Natural killer cell (primary cell): ENCODE data around the gene TIMP4. TPM values are rescaled to one million over a fixed set of nuclear protein-coding genes. Genes with fewer than 3 reads are reported as not detected.

Experiments
- ATAC-seq, 3 donors: fragments of 150-1000 bp in 2 of 3; fragments of 200-7000 bp in 1 of 3; cut with Tn5 transposase; 1 replicate in 1 of 3; 2 replicates in 2 of 3; pipeline ENCODE4 v1.10.0; 2021; ENCODE audit warnings: mild to moderate bottlenecking in 2 of 3, moderate library complexity in 2 of 3
- DNase-seq, 2 donors: peaks; one replicate each; pipeline versions ENCODE4 v3.0.0 to v3.0.0-alpha.2; 2013 to 2021; ENCODE audit warnings: mixed read lengths in 1 of 2
- H3K27ac ChIP-seq: one replicate; pipeline ENCODE4 v1.5.1; 2013; ENCODE audit warnings: mild to moderate bottlenecking, low read length
- H3K27me3 ChIP-seq: one replicate; pipeline ENCODE4 v1.6.1; 2013; ENCODE audit warnings: low read length; ENCODE audit not compliant: control insufficient read depth, insufficient read depth
- H3K36me3 ChIP-seq: one replicate; pipeline ENCODE4 v1.6.1; 2013; ENCODE audit warnings: low read length; ENCODE audit not compliant: control insufficient read depth, insufficient read depth
- H3K4me1 ChIP-seq: one replicate; pipeline ENCODE4 v1.6.1; 2013; ENCODE audit warnings: low read length; ENCODE audit not compliant: control insufficient read depth, insufficient read depth
- H3K4me3 ChIP-seq: one replicate; pipeline ENCODE4 v1.5.1; 2013; ENCODE audit warnings: low read length
- H3K9me3 ChIP-seq: one replicate; pipeline ENCODE4 v1.6.1; 2013; ENCODE audit warnings: low read length; ENCODE audit not compliant: control insufficient read depth, insufficient read depth
- H3K27ac Mint-ChIP-seq, 2 donors: one replicate each; pipeline ENCODE4 v1.8.0; 2022; ENCODE audit warnings: mild to moderate bottlenecking in 2 of 2, mixed read lengths in 2 of 2, moderate library complexity in 1 of 2
- H3K27me3 Mint-ChIP-seq, 2 donors: one replicate each; pipeline ENCODE4 v1.8.0; 2022; ENCODE audit warnings: low read depth in 2 of 2, mixed read lengths in 2 of 2
- H3K36me3 Mint-ChIP-seq: one replicate; pipeline ENCODE4 v1.8.0; 2022; ENCODE audit warnings: mixed read lengths
- H3K4me1 Mint-ChIP-seq, 2 donors: one replicate each; pipeline ENCODE4 v1.8.0; 2022; ENCODE audit warnings: mixed read lengths in 2 of 2
- H3K4me3 Mint-ChIP-seq: one replicate; pipeline ENCODE4 v1.8.0; 2022; ENCODE audit warnings: mild to moderate bottlenecking, moderate library complexity, mixed read lengths
- H3K9me3 Mint-ChIP-seq, 2 donors: one replicate each; pipeline ENCODE4 v1.8.0; 2022; ENCODE audit warnings: mixed read lengths in 2 of 2
- CTCF ChIP-seq: fragments of 200-600 bp; IDR thresholded peaks from one replicate; pipeline ENCODE4 v1.8.0; 2022; ENCODE audit warnings: antibody characterized with exemption
- WGBS: methylation state at CpG from one replicate; pipeline ENCODE4 v1.1.7; 2013; ENCODE audit warnings: missing lambda C conversion rate; ENCODE audit not compliant: insufficient coverage; 5-methylcytosine and 5-hydroxymethylcytosine counted together
- intact Hi-C: fragments of 100-400 bp; cut with micrococcal nuclease; formaldehyde crosslinking; loops from one replicate; pipeline ENCODE4 v1.14.2; 2022
- total RNA-seq, 4 donors: library from RNA; stranded (reverse); fragments of 120-200 nt in 1 of 4; gene quantifications; one replicate each; pipeline versions ENCODE4 v1.2.3 to v1.2.4, GENCODE V29; 2013 to 2022

The TIMP4 gene
- total RNA-seq, 3 donors from 2014 or later (not counting 1 experiment from before 2014, with no cell fraction given), result not detected

GRCh38 chr3:12147049-12147780 is 11.5 kb downstream of the TIMP4 start:
- H3K9me3 ChIP-seq, result no peaks in the 10 kb centered on the region
- 85% methylated on average over 6 of the region's 9 CpGs for WGBS
- H3K4me3 ChIP-seq, result no peak overlapping the region
- no peak overlapping the region for H3K27ac ChIP-seq
- Mint-ChIP-seq H3K9me3 (no peaks in the 10 kb centered on the region), H3K4me3 (no peak overlapping the region), H3K27me3 (peaks cover 3 to 14% of the 10 kb centered on the region in 2 donors), H3K36me3 (no peaks in the 10 kb centered on the region), H3K27ac (no peak overlapping the region), H3K4me1 (no peaks in the 10 kb centered on the region)
- no peak for TF ChIP-seq CTCF
- intact Hi-C loops, result no loop called here
- H3K36me3 ChIP-seq, result no peaks in the 10 kb centered on the region
- H3K27me3 ChIP-seq, result no peaks in the 10 kb centered on the region
- no peaks in the 10 kb centered on the region for H3K4me1 ChIP-seq
- ATAC-seq, result no peak
- no peak for DNase-seq

GRCh38 chr3:12143949-12144504 is 14.7 kb downstream of the TIMP4 start:
- DNase-seq (no peak), ATAC-seq (no peak)
- Mint-ChIP-seq H3K9me3 (no peaks in the 10 kb centered on the region), H3K27me3 (peaks cover 4 to 13% of the 10 kb centered on the region in 2 donors), H3K4me1 (no peaks in the 10 kb centered on the region), H3K36me3 (no peaks in the 10 kb centered on the region), H3K4me3 (no peak overlapping the region), H3K27ac (no peak overlapping the region)
- Histone ChIP-seq H3K4me1 (no peaks in the 10 kb centered on the region), H3K4me3 (no peak overlapping the region), H3K36me3 (no peaks in the 10 kb centered on the region), H3K9me3 (no peaks in the 10 kb centered on the region), H3K27ac (no peak overlapping the region), H3K27me3 (no peaks in the 10 kb centered on the region)
- TF ChIP-seq CTCF, result no peak
- intact Hi-C loops, result no loop called here
- 87% methylated on average over 6 of the region's 6 CpGs for WGBS

- Histone ChIP-seq H3K27ac (no peak overlapping the region), H3K9me3 (no peaks in the 10 kb centered on the region), H3K4me3 (no peak overlapping the region), H3K4me1 (no peaks in the 10 kb centered on the region), H3K27me3 (no peaks in the 10 kb centered on the region), H3K36me3 (no peaks in the 10 kb centered on the region)
- H3K9me3 Mint-ChIP-seq, result no peaks in the 10 kb centered on the region
- DNase-seq, result no peak
- peaks cover 9 to 13% of the 10 kb centered on the region in 2 donors for H3K27me3 Mint-ChIP-seq
- H3K27ac Mint-ChIP-seq, result no peak overlapping the region
- TF ChIP-seq CTCF, result no peak
- no peak overlapping the region for H3K4me3 Mint-ChIP-seq
- H3K36me3 Mint-ChIP-seq, result no peaks in the 10 kb centered on the region
- no peaks in the 10 kb centered on the region for H3K4me1 Mint-ChIP-seq
- ATAC-seq, result no peak
- 95% methylated on average over 4 of the region's 4 CpGs for WGBS
- intact Hi-C loops, result no loop called here
Measured at GRCh38 chr3:12142476-12142875, 16.2 kb downstream of the TIMP4 start.
